T47D (cell line): ENCODE data around the gene PLG.
"Not testable (repeated sequence)": the region's sequence is repeated elsewhere in the genome, so short reads cannot be mapped to it uniquely, and the experiment has no call there.

ENCODE experiments used
- DNase-seq, 2 experiments: peaks; one replicate each; pipeline versions ENCODE4 v3.0.0 to v3.0.0-alpha.2; 2011 to 2012; ENCODE audit warnings: low read depth in 1 of 2, low spot score in 1 of 2
- JUND ChIP-seq: IDR thresholded peaks from 2 replicates; pipeline ENCODE4 v1.6.1; 2012; ENCODE audit warnings: low read depth
- in situ Hi-C: cut with HindIII; loops from 2 replicates; pipeline ENCODE4 v1.10.0; 2016; ENCODE audit warnings: low sequenced_read_pairs, low pct_unique_long_range_greater_than_20kb

Gene PLG

GRCh38 chr6:160734627-160735026 lies 32.6 kb downstream of the PLG start:
- DNase-seq: no peak
- no peak for TF ChIP-seq JUND
- in situ Hi-C loops: no loop called here

GRCh38 chr6:160735523-160735922 lies 33.5 kb downstream of the PLG start:
- in situ Hi-C loops: no loop called here
- TF ChIP-seq JUND: no peak
- no peak for DNase-seq

- in situ Hi-C loops: no loop called here
- TF ChIP-seq JUND: no peak
- DNase-seq: no peak
Measured at GRCh38 chr6:160737934-160738333, 35.9 kb downstream of the PLG start.

DNA sequence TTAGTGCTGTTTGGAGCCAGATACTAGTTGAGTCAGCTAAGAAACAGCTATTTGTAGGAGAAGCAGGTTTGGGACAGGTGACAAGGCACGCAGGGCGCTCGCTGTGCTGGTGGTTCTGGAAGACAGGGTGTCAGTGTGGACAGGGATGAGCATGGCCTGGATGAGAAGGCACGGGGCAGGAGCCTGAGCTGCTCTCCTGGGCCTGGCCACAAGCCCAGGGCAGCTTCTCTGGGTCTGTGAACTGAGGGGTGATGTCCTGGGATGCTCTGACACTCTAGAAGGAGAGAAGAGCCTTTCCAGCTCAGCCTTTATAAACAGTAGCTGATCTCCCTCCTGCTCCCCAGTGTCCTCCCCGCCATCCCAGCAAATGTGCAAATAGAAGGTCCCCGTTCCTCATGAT lies 37.9 kb downstream of the PLG start:
- no peak for TF ChIP-seq JUND
- no peak for DNase-seq
- in situ Hi-C loops: no loop called here

- DNase-seq, in situ Hi-C loops: not testable (repeated sequence)
Measured at GRCh38 chr6:160741012-160741411, 39.0 kb downstream of the PLG start.

- in situ Hi-C loops: no loop called here
- DNase-seq: no peak
- no peak for TF ChIP-seq JUND
Measured at GRCh38 chr6:160742090-160742489, 40.0 kb downstream of the PLG start.

GRCh38 chr6:160750276-160750689 lies 48.2 kb downstream of the PLG start:
- no peak for TF ChIP-seq JUND
- in situ Hi-C loops: no loop called here

DNA sequence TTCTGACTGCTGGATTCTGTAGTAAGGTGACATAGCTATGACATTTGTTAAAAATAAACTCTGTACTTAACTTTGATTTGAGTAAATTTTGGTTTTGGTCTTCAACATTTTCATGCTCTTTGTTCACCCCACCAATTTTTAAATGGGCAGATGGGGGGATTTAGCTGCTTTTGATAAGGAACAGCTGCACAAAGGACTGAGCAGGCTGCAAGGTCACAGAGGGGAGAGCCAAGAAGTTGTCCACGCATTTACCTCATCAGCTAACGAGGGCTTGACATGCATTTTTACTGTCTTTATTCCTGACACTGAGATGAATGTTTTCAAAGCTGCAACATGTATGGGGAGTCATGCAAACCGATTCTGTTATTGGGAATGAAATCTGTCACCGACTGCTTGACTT lies 51.2 kb downstream of the PLG start:
- in situ Hi-C loops, DNase-seq: not testable (repeated sequence)

More at GRCh38 chr6:160750276-160750689, 48.2 kb downstream of the PLG start:
- DNase-seq: peak in 1 of 2 experiments; percentile 36

- in situ Hi-C loops: no loop called here
- peak in 1 of 2 experiments; percentile 2 for DNase-seq
- TF ChIP-seq JUND: no peak
Measured at GRCh38 chr6:160755165-160755564, 53.1 kb downstream of the PLG start.

GRCh38 chr6:160756021-160756420 lies 54.0 kb downstream of the PLG start:
- in situ Hi-C loops: no loop called here
- no peak for DNase-seq
- TF ChIP-seq JUND: no peak

DNA sequence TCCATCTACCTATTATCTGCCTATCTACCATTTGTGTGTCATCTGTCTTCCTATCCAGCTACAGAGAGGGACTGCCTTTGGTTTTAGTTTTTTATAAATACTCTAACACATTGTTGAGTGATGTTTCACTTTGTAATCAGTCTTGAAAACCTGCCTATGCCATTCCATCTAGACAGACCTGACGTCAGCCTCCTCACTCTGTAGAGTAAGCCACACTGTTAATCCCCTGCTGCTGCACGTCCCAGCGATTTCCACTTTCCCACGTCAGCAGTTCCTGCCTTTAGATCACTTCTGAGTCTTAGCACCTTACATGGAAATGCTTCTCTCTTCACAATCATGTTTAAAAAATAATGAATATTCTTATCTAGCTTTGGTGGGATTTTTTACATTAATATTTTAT lies 54.8 kb downstream of the PLG start:
- DNase-seq: no peak
- no peak for TF ChIP-seq JUND
- in situ Hi-C loops: no loop called here

DNA sequence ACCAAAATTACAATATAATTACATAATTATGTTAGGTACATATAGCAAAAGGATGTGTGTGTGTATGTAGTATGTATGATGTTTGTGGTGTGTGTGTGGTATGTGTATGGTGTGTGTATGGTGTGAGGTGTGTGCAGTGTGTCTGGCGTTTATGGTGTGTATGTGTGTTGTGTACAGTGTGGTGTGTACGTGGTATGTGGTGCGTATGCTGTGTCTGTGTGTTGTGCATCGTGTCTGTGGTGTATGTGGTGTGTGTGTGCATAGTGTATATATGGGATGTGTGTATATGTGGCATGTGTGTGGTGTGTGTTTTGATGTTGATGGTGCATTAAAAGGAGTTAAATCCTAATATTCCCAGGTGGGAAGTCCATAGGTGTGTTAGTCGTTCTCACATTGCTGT lies 62.8 kb downstream of the PLG start:
- no peak for TF ChIP-seq JUND
- in situ Hi-C loops: no loop called here
- DNase-seq: no peak

DNA sequence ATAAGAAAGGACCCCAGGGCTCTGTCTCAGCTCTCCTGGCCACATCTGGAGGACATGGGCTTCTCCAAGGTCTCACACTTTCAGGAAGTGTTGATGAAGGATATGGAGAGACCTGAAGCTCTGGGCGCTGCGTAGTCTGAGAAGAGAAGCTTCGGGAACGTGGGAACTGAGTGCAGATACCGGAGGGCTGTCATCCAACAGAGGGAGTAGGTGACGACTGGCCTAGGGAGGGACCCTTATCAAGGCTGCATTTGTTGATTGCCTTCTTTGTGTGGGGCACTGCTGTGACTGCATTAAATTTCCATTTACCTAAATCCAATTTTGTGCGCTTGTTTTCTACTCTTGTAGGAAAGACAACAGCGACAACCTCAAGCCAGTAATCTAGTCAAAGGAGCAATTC lies 63.4 kb downstream of the PLG start:
- no peak for TF ChIP-seq JUND
- in situ Hi-C loops: no loop called here
- DNase-seq: no peak

GRCh38 chr6:160766657-160766988 lies 64.6 kb downstream of the PLG start:
- TF ChIP-seq JUND: no peak
- in situ Hi-C loops: no loop called here
- DNase-seq: no peak
